GM13977 (cell line): ENCODE measurements around the gene DEFB114.
A peak's percentile ranks its signal among the peaks of the same experiment; 100 is the strongest.

Experiments used
- DNase-seq: peaks from one replicate; pipeline ENCODE4 v3.0.0; 2012; ENCODE audit warnings: low spot score
- in situ Hi-C: fragments of 300-500 bp; cut with MboI; formaldehyde crosslinking; loops from one replicate; pipeline ENCODE4 v1.12.0; 2022; ENCODE audit warnings: low sequenced_read_pairs, low pct_unique_long_range_greater_than_20kb, mixed read lengths, inconsistent platforms; ENCODE audit not compliant: unreplicated experiment
- TF ChIP-seq, protein P1 (sequence below): IDR thresholded peaks from 2 replicates; pipeline ENCODE4 v1.5.1; 2012; ENCODE audit warnings: mild to moderate bottlenecking, control low read depth; ENCODE audit not compliant: insufficient read depth; ENCODE audit errors: extremely low read depth, missing control alignments

DEFB114 gene

DNA sequence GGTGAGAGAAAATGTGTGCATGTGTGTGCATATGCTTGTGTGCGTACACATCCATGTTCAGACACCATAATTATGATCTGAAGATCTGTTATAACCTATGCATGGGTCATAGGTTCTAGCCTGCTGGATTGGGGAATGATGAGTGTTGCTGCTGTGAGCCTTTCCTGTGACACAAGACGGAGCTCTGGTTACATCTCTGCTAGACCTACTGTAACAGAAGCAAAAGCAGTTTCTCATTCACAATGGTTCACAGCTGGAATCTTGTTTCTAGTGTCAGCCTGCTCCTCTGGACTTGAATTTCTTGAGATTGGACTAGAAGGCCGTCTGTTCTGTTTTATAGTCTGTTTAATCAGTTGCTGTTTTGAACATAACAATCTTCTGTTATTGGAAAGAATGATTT lies 40.1 kb downstream of the DEFB114 start:
- in situ Hi-C loops, result no loop called here
- DNase-seq, result no peak
- TF ChIP-seq, protein P1, sequence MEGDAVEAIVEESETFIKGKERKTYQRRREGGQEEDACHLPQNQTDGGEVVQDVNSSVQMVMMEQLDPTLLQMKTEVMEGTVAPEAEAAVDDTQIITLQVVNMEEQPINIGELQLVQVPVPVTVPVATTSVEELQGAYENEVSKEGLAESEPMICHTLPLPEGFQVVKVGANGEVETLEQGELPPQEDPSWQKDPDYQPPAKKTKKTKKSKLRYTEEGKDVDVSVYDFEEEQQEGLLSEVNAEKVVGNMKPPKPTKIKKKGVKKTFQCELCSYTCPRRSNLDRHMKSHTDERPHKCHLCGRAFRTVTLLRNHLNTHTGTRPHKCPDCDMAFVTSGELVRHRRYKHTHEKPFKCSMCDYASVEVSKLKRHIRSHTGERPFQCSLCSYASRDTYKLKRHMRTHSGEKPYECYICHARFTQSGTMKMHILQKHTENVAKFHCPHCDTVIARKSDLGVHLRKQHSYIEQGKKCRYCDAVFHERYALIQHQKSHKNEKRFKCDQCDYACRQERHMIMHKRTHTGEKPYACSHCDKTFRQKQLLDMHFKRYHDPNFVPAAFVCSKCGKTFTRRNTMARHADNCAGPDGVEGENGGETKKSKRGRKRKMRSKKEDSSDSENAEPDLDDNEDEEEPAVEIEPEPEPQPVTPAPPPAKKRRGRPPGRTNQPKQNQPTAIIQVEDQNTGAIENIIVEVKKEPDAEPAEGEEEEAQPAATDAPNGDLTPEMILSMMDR, result peak; percentile 14

DNA sequence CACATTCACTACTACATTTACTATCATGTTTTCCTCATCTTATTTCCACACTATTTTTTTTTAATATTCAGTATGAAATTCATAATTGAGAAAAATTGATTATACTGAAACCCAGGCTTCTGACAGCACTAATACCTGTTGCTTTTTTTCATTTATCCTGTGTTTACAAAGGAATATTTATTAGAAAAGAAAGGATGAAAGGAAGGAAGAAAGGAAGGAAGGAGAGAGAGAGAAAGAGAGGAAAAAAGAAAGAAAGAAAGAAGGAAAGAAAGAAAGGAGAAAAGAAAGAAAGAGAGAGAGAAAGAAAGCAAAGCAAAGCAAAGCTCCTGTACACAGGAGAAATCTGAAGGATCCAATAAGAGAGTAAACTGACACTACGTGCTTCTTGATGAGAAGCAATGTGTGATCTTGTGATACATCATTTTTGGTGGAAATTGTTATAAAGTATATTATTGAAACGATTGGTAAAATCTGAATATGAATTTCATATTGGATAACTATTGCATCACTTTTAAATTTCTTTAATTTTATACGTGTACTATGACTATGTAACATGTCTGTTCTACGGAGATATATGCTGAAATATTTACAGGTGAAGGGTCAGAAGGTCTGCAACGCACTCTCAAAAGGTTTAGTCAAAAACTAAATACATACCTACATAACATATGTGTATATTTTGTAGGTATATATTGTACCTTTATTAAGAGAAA lies 43.9 kb downstream of the DEFB114 start:
- in situ Hi-C loops, result no loop called here
- no peak for DNase-seq
- TF ChIP-seq, protein P1, result no peak

DNA sequence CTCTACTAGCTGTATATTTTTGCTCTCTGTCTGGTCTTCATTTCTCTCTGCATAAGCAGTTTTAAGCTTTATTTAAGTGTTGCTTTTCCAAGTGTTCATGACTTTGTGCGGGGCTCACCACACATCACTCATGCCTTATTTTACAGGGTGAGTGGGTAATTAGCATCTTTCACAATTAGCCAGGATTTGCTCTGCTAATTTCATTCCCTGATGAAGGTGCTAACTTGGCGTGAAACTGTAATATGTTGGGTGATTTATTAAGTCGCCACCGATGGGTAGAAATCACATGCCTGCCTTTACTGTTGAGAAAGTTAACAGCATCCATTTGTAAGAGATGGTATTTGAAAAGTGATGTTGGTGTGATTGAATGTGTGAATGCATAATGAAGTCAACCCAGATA lies 44.7 kb downstream of the DEFB114 start:
- TF ChIP-seq, protein P1, result no peak
- in situ Hi-C loops, result no loop called here
- DNase-seq, result no peak

DNA sequence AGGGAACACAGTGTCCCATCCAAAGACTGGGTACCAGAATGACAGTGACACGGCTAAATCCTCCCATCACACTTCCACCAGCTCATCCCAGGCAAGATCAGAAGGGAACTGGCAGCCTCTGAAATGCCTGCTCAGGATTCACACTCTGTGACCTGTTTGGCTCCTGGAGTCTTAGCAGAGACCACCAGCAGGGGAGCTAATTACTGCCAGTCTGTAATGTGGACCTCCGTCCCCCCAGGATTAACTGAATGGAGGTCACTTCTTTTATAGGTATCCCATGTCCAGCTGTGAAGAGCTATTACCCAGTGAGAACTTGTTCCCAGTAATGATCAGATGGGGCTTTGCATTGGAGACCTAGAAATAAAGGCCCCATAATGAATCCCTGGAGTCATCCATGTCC lies 45.2 kb downstream of the DEFB114 start:
- in situ Hi-C loops, result no loop called here
- TF ChIP-seq, protein P1, result no peak
- DNase-seq, result no peak

DNA sequence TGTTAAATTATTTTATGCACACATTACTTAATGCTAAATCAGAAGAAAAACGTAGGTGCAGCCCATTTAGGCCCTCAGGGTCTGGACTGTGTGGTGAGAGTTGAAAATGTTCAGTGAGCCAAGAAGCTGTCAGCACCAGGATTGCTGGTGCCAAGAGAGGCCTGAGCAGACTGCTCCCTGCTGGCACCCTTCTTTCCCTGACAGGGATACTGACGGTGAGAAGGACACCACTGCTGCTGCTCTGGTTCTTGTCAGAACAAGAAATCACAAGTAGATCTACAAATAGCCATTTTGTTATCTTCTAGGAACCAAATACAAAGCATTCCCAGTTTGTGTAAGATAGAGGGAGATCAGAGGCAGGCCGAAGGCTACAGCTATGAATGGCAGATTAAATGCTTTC lies 48.9 kb downstream of the DEFB114 start:
- DNase-seq, result no peak
- in situ Hi-C loops, result no loop called here
- TF ChIP-seq, protein P1, result no peak

DNA sequence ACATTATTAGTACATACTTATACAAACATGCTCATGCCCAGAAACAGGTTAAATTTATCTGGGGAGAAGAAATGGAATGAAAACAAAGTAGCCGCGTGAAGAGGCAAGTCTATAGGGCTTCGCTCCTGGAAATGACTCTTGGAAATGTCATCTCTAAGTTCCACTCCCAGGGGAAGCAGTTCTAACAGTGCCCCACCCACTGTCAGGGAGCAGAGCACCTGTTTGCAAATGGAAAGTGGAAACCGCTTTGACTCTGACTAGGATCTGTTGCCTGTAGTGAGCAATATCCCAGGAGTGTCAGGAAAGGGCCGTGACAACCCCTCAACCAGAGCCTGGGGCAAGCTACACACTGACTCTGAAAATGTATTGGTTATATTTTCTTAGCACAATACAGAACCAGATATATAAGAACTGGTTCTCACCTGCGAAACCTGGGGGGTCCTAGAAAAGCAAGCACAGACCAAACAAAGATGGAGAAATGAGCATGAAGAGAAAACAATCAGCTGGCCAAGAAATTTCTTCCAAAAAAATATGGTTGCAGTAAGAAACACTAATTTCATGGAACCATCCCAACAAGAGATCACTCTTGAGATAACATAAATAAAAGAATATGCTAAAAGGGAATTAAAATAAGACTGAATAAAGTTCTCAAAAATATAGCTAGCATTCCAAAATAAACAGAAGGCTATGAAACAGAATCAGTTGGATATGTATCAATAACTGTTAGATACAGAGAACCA lies 50.2 kb downstream of the DEFB114 start:
- TF ChIP-seq, protein P1, result no peak
- no peak for DNase-seq
- in situ Hi-C loops, result no loop called here
